GM12801 (cell line): Measurements from ENCODE around the gene LGR6.

Experiments
- CTCF ChIP-seq: IDR thresholded peaks from one replicate; pipeline ENCODE4 v1.5.1; 2011; ENCODE audit warnings: control low read depth; ENCODE audit not compliant: insufficient read length; ENCODE audit errors: extremely low read depth

Gene LGR6

GRCh38 chr1:202310746-202311145, 117.1 kb downstream of the LGR6 start:
- no peak for TF ChIP-seq CTCF

- no peak for TF ChIP-seq CTCF
Observed at GRCh38 chr1:202311875-202312635, 118.5 kb downstream of the LGR6 start.

GRCh38 chr1:202315576-202316168, 122.1 kb downstream of the LGR6 start:
- TF ChIP-seq CTCF: no peak

- TF ChIP-seq CTCF: no peak
Observed at GRCh38 chr1:202316186-202316585, 122.6 kb downstream of the LGR6 start.

GRCh38 chr1:202317941-202318925, 124.6 kb downstream of the LGR6 start:
- TF ChIP-seq CTCF: no peak

GRCh38 chr1:202319381-202320080, 125.9 kb downstream of the LGR6 start:
- TF ChIP-seq CTCF: no peak

- no peak for TF ChIP-seq CTCF
Observed at GRCh38 chr1:202320081-202320405, 126.4 kb downstream of the LGR6 start.
